ENCODE data around the gene TRPM2. TPM values are rescaled to one million over a fixed set of nuclear protein-coding genes. Genes with fewer than 3 reads are reported as not detected.
A peak's percentile ranks its signal among the peaks of the same experiment; 100 is the strongest.
"Not testable (repeated sequence)": the region's sequence is repeated elsewhere in the genome, so short reads cannot be mapped to it uniquely, and the experiment has no call there.

Gene TRPM2
- total RNA-seq, 1 experiment from 2014 or later = not detected

- DNase-seq (ENCODE audit: low read depth) = no peak
Measured at GRCh38 chr21:44415073-44416025, 61.9 kb downstream of the TRPM2 start.

- DNase-seq (ENCODE audit: low read depth) = no peak
Measured at GRCh38 chr21:44416193-44416592, 62.8 kb downstream of the TRPM2 start.

GRCh38 chr21:44417621-44418107, 64.2 kb downstream of the TRPM2 start:
- DNase-seq (ENCODE audit: low read depth) = not testable (repeated sequence)

- DNase-seq (ENCODE audit: low read depth) = no peak
Measured at GRCh38 chr21:44418108-44418875, 64.9 kb downstream of the TRPM2 start.

- DNase-seq (ENCODE audit: low read depth) = no peak
Measured at GRCh38 chr21:44418876-44419230, 65.4 kb downstream of the TRPM2 start.

GRCh38 chr21:44419679-44420078, 66.3 kb downstream of the TRPM2 start:
- DNase-seq (ENCODE audit: low read depth) = no peak

- DNase-seq (ENCODE audit: low read depth) = no peak
Measured at GRCh38 chr21:44420416-44421205, 67.2 kb downstream of the TRPM2 start.

- DNase-seq (ENCODE audit: low read depth) = no peak
Measured at GRCh38 chr21:44421901-44422840, 68.8 kb downstream of the TRPM2 start.

- no peak for DNase-seq (ENCODE audit: low read depth)
Measured at GRCh38 chr21:44423312-44423821, 69.9 kb downstream of the TRPM2 start.

GRCh38 chr21:44423941-44424607, 70.7 kb downstream of the TRPM2 start:
- DNase-seq (ENCODE audit: low read depth) = no peak

- no peak for DNase-seq (ENCODE audit: low read depth)
Measured at GRCh38 chr21:44424608-44425306, 71.3 kb downstream of the TRPM2 start.

GRCh38 chr21:44425307-44425894, 72.0 kb downstream of the TRPM2 start:
- DNase-seq (ENCODE audit: low read depth) = no peak

GRCh38 chr21:44425895-44426662, 72.7 kb downstream of the TRPM2 start:
- no peak for DNase-seq (ENCODE audit: low read depth)

GRCh38 chr21:44426663-44427191, 73.3 kb downstream of the TRPM2 start:
- DNase-seq (ENCODE audit: low read depth) = no peak

- no peak for DNase-seq (ENCODE audit: low read depth)
Measured at GRCh38 chr21:44427241-44428120, 74.1 kb downstream of the TRPM2 start.

GRCh38 chr21:44428281-44428960, 75.0 kb downstream of the TRPM2 start:
- DNase-seq (ENCODE audit: low read depth) = peak; percentile 2
